ENCODE results near the gene ITGAV. TPM values are rescaled to one million over a fixed set of nuclear protein-coding genes. Genes with fewer than 3 reads are reported as not detected.

The ITGAV gene
- total RNA-seq (10 to 100 TPM; 15.4 to 31.3 TPM), polyA plus RNA-seq (1 to 10 TPM; 6.6 to 8.7 TPM)

DNA sequence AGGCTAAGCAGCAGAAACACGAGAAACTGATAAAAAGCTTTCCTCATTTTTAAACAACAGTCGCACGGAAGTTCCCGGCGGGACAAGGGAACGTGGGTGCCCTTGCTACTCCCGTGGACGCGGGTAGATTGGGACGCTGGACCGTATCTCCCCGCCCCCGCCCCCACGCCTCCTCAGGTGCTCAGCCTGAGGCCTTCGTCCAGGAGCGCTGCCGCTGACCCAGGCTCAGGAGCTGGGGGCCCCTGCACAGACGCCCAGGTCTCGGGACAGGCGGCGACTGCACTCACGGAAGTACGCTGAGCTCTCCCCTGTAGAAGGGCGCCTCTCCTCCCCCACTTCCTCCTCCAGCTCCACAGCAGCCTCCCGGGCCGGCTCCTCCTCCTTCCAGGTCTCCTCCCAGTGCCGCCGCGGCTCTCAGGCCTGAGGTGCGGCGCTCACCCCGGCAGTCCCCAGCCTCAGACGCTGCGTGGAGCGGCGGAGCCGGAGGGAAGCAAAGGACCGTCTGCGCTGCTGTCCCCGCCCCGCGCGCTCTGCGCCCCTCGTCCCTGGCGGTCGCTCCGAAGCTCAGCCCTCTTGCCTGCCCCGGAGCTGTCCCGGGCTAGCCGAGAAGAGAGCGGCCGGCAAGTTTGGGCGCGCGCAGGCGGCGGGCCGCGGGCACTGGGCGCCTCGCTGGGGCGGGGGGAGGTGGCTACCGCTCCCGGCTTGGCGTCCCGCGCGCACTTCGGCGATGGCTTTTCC is at the start of gene ITGAV:
TSS of gene ITGAV (plus strand) at position 445 of the 738 bp plus-strand sequence. CDS start at position 728, 283 bp downstream.
- under 1% methylated on average over 71 of the region's 71 CpGs for WGBS
- TF ChIP-seq YY1 (IDR thresholded peaks at IDR 0.05) (peak; percentile 35), FOXA2 (IDR thresholded peaks at IDR 0.05) (no peak), TAF1 (conservative IDR thresholded peaks at IDR 0.05) (peak; percentile 84), MAX (IDR thresholded peaks at IDR 0.05) (no peak), RXRA (IDR thresholded peaks at IDR 0.05) (peak in 1 of 2 donors; percentile 22), HNF4G (IDR thresholded peaks at IDR 0.05) (no peak), RAD21 (IDR thresholded peaks at IDR 0.05) (peak; percentile 41 to 48), EGR1 (IDR thresholded peaks at IDR 0.05; ENCODE audit: low read depth in 2 of 2) (no peak), SP1 (IDR thresholded peaks at IDR 0.05) (no peak), GABPA (IDR thresholded peaks at IDR 0.05 in 1 of 2, conservative IDR thresholded peaks at IDR 0.05 in 1 of 2) (peak; percentile 20 to 62), FOXA1 (IDR thresholded peaks at IDR 0.05) (no peak), NR2F2 (IDR thresholded peaks at IDR 0.05) (peak; percentile 8), REST (IDR thresholded peaks at IDR 0.05) (peak; percentile 80), ATF3 (IDR thresholded peaks at IDR 0.05) (no peak), HNF4A (conservative IDR thresholded peaks at IDR 0.05) (no peak), JUND (IDR thresholded peaks at IDR 0.05) (peak in 1 of 2 donors; percentile 20)
- TF ChIP-seq, protein P1, sequence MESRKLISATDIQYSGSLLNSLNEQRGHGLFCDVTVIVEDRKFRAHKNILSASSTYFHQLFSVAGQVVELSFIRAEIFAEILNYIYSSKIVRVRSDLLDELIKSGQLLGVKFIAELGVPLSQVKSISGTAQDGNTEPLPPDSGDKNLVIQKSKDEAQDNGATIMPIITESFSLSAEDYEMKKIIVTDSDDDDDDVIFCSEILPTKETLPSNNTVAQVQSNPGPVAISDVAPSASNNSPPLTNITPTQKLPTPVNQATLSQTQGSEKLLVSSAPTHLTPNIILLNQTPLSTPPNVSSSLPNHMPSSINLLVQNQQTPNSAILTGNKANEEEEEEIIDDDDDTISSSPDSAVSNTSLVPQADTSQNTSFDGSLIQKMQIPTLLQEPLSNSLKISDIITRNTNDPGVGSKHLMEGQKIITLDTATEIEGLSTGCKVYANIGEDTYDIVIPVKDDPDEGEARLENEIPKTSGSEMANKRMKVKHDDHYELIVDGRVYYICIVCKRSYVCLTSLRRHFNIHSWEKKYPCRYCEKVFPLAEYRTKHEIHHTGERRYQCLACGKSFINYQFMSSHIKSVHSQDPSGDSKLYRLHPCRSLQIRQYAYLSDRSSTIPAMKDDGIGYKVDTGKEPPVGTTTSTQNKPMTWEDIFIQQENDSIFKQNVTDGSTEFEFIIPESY (IDR thresholded peaks at IDR 0.05) = no peak
- TF ChIP-seq, protein P2, sequence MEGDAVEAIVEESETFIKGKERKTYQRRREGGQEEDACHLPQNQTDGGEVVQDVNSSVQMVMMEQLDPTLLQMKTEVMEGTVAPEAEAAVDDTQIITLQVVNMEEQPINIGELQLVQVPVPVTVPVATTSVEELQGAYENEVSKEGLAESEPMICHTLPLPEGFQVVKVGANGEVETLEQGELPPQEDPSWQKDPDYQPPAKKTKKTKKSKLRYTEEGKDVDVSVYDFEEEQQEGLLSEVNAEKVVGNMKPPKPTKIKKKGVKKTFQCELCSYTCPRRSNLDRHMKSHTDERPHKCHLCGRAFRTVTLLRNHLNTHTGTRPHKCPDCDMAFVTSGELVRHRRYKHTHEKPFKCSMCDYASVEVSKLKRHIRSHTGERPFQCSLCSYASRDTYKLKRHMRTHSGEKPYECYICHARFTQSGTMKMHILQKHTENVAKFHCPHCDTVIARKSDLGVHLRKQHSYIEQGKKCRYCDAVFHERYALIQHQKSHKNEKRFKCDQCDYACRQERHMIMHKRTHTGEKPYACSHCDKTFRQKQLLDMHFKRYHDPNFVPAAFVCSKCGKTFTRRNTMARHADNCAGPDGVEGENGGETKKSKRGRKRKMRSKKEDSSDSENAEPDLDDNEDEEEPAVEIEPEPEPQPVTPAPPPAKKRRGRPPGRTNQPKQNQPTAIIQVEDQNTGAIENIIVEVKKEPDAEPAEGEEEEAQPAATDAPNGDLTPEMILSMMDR (IDR thresholded peaks at IDR 0.05; ENCODE audit: low read depth, low read length, missing input control) = no peak
- Histone ChIP-seq H3K9ac (ENCODE audit: low read depth in 1 of 2, low read length in 2 of 2) (peak within 1 kb of the TSS; percentile 83 to 84), H3K27ac (ENCODE audit: low read depth in 1 of 2, low read length in 2 of 2) (peak within 1 kb of the TSS; percentile 84 to 93), H3K4me3 (ENCODE audit: low read depth in 1 of 3, low read length in 3 of 3) (peak within 1 kb of the TSS; percentile 60 to 83 (median 74)), H3K4me1 (ENCODE audit: control insufficient read depth in 4 of 4, insufficient read depth in 4 of 4, low read length in 3 of 4) (peaks cover 0 to 20% (median 9%) of the 10 kb centered on the region in 4 donors), H3K9me3 (ENCODE audit: control insufficient read depth in 4 of 4, low read length in 3 of 4) (no peaks in the 10 kb centered on the region), H3K36me3 (ENCODE audit: control insufficient read depth in 4 of 4, insufficient read depth in 3 of 4, low read depth in 1 of 4, low read length in 3 of 4) (no peaks in the 10 kb centered on the region), H3K27me3 (ENCODE audit: control insufficient read depth in 4 of 4, insufficient read depth in 4 of 4, low read length in 3 of 4) (no peaks in the 10 kb centered on the region)
- DNase-seq (ENCODE audit: low spot score) = peak; percentile 81

All from liver (tissue), 9 donors.